SU-DHL-6 (cell line): ENCODE data around the gene SRP72.

Experiments used
- H2AFZ ChIP-seq: fragments of 200-600 bp; sonication (generic); 2 replicates; pipeline ENCODE4 v1.6.1; 2014; ENCODE audit warnings: low read depth, mild to moderate bottlenecking, moderate library complexity, mixed read lengths, antibody characterized with exemption, low read length; ENCODE audit not compliant: severe bottlenecking
- H3F3A ChIP-seq: fragments of 200-600 bp; shearing (Covaris generic); 2 replicates; pipeline ENCODE4 v1.6.0; 2016; ENCODE audit warnings: antibody characterized with exemption, mild to moderate bottlenecking; ENCODE audit not compliant: insufficient read depth
- H3K27ac ChIP-seq: fragments of 200-600 bp; sonication (generic); 2 replicates; pipeline ENCODE4 v1.5.1; 2016; ENCODE audit warnings: low read depth, mild to moderate bottlenecking, low read length, moderate library complexity, mixed read lengths
- H3K27me3 ChIP-seq: fragments of 200-600 bp; sonication (generic), shearing (Covaris generic); 2 replicates; pipeline ENCODE4 v1.6.0; 2014; ENCODE audit warnings: mild to moderate bottlenecking, low read length
- H3K36me3 ChIP-seq: fragments of 200-600 bp; sonication (generic); 2 replicates; pipeline ENCODE4 v1.6.1; 2014; ENCODE audit warnings: mild to moderate bottlenecking, low read length, mixed read lengths
- H3K4me2 ChIP-seq: fragments of 300-600, 200-600 bp; shearing (Covaris generic), sonication (generic); 2 replicates; pipeline ENCODE4 v1.6.0; 2014; ENCODE audit warnings: low read length, low read depth, mild to moderate bottlenecking; ENCODE audit not compliant: poor library complexity, severe bottlenecking
- H3K4me3 ChIP-seq: fragments of 200-600 bp; sonication (generic); 2 replicates; pipeline ENCODE4 v1.5.1; 2014; ENCODE audit warnings: antibody characterized with exemption, low read length, mild to moderate bottlenecking, mixed read lengths; ENCODE audit not compliant: insufficient read depth, poor library complexity, severe bottlenecking
- H3K79me2 ChIP-seq: fragments of 200-600 bp; sonication (generic); 2 replicates; pipeline ENCODE4 v1.6.1; 2014; ENCODE audit warnings: mild to moderate bottlenecking, low read length, moderate library complexity; ENCODE audit not compliant: insufficient read depth
- H3K9ac ChIP-seq: fragments of 200-600 bp; sonication (generic); 2 replicates; pipeline ENCODE4 v1.7.0; 2014; ENCODE audit warnings: mild to moderate bottlenecking, low read length
- H3K9me2 ChIP-seq: fragments of 200-600 bp; sonication (generic); replicated peaks from 2 replicates; pipeline ENCODE4 v1.6.1; 2014; ENCODE audit warnings: low read length; ENCODE audit not compliant: insufficient read depth
- H3K9me3 ChIP-seq: fragments of 200-600 bp; sonication (generic); 2 replicates; pipeline ENCODE4 v1.6.1; 2014; ENCODE audit warnings: low read length, mixed read lengths; ENCODE audit not compliant: insufficient read depth
- H4K20me1 ChIP-seq: fragments of 200-600 bp; sonication (generic); 2 replicates; pipeline ENCODE4 v1.6.1; 2014; ENCODE audit warnings: low read depth, mild to moderate bottlenecking, antibody characterized with exemption, low read length, moderate library complexity, mixed read lengths
- CTCF ChIP-seq: fragments of 200-600 bp; sonication (generic); IDR thresholded peaks from one replicate; pipeline ENCODE4 v1.5.1; 2017; ENCODE audit warnings: antibody characterized with exemption, mild to moderate bottlenecking, low read length, moderate library complexity; ENCODE audit not compliant: insufficient read depth, poor library complexity, severe bottlenecking
- EZH2phosphoT487 ChIP-seq: fragments of 200-600 bp; sonication (generic), shearing (Covaris generic); conservative IDR thresholded peaks from 2 replicates; pipeline ENCODE4 v1.6.1; 2018; ENCODE audit warnings: mild to moderate bottlenecking, antibody characterized with exemption, low read length, moderate library complexity, mixed read lengths

SRP72 gene

GRCh38 chr4:56512166-56512565, 44.7 kb downstream of the SRP72 start:
- H3K9me2 ChIP-seq: no peaks in the 10 kb centered on the region
- H3K27me3 ChIP-seq: no peaks in the 10 kb centered on the region
- no peak overlapping the region for H3K4me3 ChIP-seq
- no peaks in the 10 kb centered on the region for H3K9me3 ChIP-seq
- H3K9ac ChIP-seq: no peak overlapping the region
- H3K27ac ChIP-seq: no peak overlapping the region
- no peaks in the 10 kb centered on the region for H3K79me2 ChIP-seq
- no peaks in the 10 kb centered on the region for H4K20me1 ChIP-seq
- no peak overlapping the region for H3K4me2 ChIP-seq
- TF ChIP-seq CTCF (no peak), EZH2phosphoT487 (no peak)
- no peaks in the 10 kb centered on the region for H3F3A ChIP-seq
- no peaks in the 10 kb centered on the region for H3K36me3 ChIP-seq
- no peak overlapping the region for H2AFZ ChIP-seq

DNA sequence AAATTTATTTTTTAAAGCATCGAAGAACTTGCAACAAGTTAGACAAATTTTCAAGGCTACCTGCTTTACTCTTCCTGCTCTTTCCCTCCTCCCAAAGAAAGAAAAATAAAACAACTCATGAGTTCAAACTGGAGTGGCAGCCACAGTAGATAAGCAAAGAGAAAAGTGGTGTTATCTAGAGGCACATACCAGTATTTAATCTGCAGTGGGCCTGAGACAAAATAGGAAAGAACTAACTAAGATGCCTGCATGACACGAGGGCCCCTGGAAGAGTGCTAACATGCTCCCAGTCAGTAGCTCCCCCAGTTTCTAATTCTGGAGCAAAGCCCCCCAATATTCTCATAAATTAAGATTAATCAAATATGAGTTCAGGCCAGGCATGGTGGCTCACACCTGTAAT, 46.1 kb downstream of the SRP72 start:
- no peak overlapping the region for H3K9ac ChIP-seq

GRCh38 chr4:56530269-56531148, 63.1 kb downstream of the SRP72 start:
- Histone ChIP-seq H3K4me3 (peak overlapping the region; percentile 57), H3K27ac (no peak overlapping the region), H4K20me1 (no peaks in the 10 kb centered on the region), H2AFZ (peak overlapping the region; percentile 76), H3K4me2 (peak overlapping the region; percentile 77), H3K79me2 (no peaks in the 10 kb centered on the region), H3K27me3 (no peaks in the 10 kb centered on the region), H3K9ac (peak overlapping the region; percentile 54), H3K9me3 (no peaks in the 10 kb centered on the region), H3K9me2 (no peaks in the 10 kb centered on the region), H3F3A (no peaks in the 10 kb centered on the region), H3K36me3 (no peaks in the 10 kb centered on the region)
- TF ChIP-seq EZH2phosphoT487 (no peak), CTCF (no peak)

More for the DNA sequence above, 46.1 kb downstream of the SRP72 start:
- no peaks in the 10 kb centered on the region for H3K27me3 ChIP-seq
- H2AFZ ChIP-seq: no peak overlapping the region
- no peaks in the 10 kb centered on the region for H3K9me3 ChIP-seq
- H3F3A ChIP-seq: no peaks in the 10 kb centered on the region
- H3K9me2 ChIP-seq: no peaks in the 10 kb centered on the region
- no peaks in the 10 kb centered on the region for H3K79me2 ChIP-seq
- H4K20me1 ChIP-seq: no peaks in the 10 kb centered on the region
- H3K4me2 ChIP-seq: no peak overlapping the region
- no peak overlapping the region for H3K4me3 ChIP-seq
- H3K27ac ChIP-seq: no peak overlapping the region
- no peaks in the 10 kb centered on the region for H3K36me3 ChIP-seq
- TF ChIP-seq CTCF: no peak
